Measurements from ENCODE around the gene PGPEP1.
"Not testable (repeated sequence)": the region's sequence is repeated elsewhere in the genome, so short reads cannot be mapped to it uniquely, and the experiment has no call there.

PGPEP1 gene

DNA sequence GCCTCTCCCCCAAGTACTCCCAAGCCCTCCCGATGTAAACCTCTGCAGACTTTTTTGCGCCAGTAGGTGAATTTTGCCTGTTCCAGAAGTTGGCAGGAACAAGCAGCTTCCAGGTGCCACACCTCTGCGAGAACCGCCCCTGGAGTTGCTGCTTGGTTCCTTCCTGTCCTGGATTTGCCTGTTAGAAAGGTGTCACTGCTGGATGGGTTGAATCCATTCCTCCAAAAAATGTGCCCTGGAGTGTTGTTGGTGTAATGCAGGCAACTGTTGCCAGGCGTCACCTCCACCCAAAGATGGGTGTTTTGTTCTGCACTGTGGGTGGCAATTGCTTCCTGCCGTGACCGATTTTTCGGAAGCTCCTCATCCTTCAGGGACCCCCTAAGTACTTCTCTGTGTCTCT is 5.7 kb downstream of the PGPEP1 start:
- H3K27me3 ChIP-seq (ENCODE audit: insufficient read depth, low read depth, severe bottlenecking): no peaks in the 10 kb centered on the region
- H3K27ac ChIP-seq: no peak overlapping the region
- peaks cover 4% of the 10 kb centered on the region for H3K36me3 ChIP-seq
- DNase-seq: no peak
- no peaks in the 10 kb centered on the region for H3K9me3 ChIP-seq (ENCODE audit: severe bottlenecking)
- TF ChIP-seq, protein P1, sequence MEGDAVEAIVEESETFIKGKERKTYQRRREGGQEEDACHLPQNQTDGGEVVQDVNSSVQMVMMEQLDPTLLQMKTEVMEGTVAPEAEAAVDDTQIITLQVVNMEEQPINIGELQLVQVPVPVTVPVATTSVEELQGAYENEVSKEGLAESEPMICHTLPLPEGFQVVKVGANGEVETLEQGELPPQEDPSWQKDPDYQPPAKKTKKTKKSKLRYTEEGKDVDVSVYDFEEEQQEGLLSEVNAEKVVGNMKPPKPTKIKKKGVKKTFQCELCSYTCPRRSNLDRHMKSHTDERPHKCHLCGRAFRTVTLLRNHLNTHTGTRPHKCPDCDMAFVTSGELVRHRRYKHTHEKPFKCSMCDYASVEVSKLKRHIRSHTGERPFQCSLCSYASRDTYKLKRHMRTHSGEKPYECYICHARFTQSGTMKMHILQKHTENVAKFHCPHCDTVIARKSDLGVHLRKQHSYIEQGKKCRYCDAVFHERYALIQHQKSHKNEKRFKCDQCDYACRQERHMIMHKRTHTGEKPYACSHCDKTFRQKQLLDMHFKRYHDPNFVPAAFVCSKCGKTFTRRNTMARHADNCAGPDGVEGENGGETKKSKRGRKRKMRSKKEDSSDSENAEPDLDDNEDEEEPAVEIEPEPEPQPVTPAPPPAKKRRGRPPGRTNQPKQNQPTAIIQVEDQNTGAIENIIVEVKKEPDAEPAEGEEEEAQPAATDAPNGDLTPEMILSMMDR (IDR thresholded peaks at IDR 0.05; ENCODE audit: low read depth, low read length): no peak
- no peak overlapping the region for H3K4me3 ChIP-seq (ENCODE audit: low read depth, low read length)

DNA sequence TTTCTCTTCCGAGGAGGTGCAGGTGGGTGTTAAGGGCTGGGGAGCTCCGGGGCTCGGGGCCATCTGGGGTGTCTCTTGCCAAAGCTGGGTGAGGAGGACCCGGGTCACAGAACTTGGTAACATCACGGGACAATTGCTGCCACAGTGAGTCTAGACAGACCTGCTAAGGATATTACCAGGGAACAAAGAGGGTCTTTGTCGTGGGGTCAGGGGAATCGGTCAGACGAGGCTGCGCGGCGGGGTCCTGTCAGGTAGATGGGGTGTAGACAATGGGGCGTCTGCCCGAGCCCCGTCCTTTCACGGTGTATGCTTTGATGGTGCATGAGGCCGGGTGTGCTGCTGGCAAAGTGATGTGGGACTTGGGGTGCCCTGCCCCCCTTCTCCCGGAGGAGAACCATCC is 7.8 kb downstream of the PGPEP1 start:
- Histone ChIP-seq H3K4me3 (ENCODE audit: low read depth, low read length) (no peak overlapping the region), H3K27me3 (ENCODE audit: insufficient read depth, low read depth, severe bottlenecking) (no peaks in the 10 kb centered on the region), H3K9me3 (ENCODE audit: severe bottlenecking) (no peaks in the 10 kb centered on the region), H3K36me3 (peaks cover 4% of the 10 kb centered on the region), H3K27ac (no peak overlapping the region)
- DNase-seq: no peak
- TF ChIP-seq, protein P1 (IDR thresholded peaks at IDR 0.05; ENCODE audit: low read depth, low read length): no peak

DNA sequence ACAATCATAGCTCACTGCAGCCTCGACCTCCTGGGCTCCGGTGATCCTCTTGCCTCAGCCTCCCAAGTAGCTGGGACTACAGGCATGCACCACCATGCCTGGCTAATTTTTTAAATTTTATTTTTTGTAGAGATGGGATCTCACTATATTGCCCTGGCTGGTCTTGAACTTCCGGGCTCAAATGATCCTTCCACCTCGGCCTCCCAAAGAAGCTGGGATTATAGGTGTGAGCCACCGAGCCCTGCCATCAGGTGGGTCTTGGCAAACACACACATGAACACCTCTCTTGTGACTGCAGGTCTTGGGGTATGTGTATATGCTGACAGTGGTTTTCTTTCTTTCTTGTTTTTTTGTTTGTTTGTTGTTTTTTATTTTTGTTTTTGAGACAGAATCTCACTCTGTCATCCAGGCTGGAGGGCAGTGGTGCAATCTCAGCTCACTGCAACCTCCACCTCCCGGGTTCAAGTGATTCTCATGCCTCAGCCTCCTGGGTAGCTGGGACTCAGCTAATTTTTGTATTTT is 8.5 kb downstream of the PGPEP1 start:
- H3K9me3 ChIP-seq (ENCODE audit: severe bottlenecking): not testable (repeated sequence)

DNA sequence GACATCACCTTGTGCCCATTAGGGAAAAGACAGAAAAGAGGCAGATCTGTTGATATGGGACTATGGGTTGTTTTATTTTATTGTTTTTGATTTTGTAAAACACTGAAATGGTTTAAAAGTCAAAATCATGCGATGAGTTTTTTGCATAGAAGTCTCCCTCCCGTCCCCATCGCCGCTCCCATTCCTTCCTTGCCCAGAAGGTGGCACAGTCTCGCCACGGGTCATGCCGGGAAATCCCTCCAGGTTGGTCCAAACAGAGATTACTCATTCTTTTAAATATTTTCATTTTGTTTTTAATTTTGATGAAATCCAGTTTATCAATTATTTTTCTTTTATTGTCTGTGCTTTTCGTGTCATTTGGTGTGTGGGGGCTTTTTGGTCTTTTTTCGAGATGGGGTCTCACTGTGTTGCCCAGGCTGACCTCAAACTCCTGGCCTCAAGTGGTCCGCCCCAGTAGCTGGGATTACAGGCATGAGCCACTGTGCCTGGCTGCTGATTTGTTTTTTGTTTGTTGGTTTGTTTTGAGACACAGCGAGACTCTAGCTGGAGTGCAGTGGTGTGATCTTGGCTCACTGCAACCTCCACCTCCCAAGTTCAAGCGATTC is 9.2 kb downstream of the PGPEP1 start:
- TF ChIP-seq, protein P1 (IDR thresholded peaks at IDR 0.05; ENCODE audit: low read depth, low read length): peak; percentile 64
- Histone ChIP-seq H3K27ac (no peak overlapping the region), H3K4me3 (ENCODE audit: low read depth, low read length) (no peak overlapping the region), H3K36me3 (peaks cover 4% of the 10 kb centered on the region), H3K9me3 (ENCODE audit: severe bottlenecking) (no peaks in the 10 kb centered on the region), H3K27me3 (ENCODE audit: insufficient read depth, low read depth, severe bottlenecking) (no peaks in the 10 kb centered on the region)
- peak; percentile 55 for DNase-seq

More for the DNA sequence above, 8.5 kb downstream of the PGPEP1 start:
- H3K36me3 ChIP-seq; H3K27ac ChIP-seq; DNase-seq; H3K27me3 ChIP-seq (ENCODE audit: insufficient read depth, low read depth, severe bottlenecking); H3K4me3 ChIP-seq (ENCODE audit: low read depth, low read length): not testable (repeated sequence)

DNA sequence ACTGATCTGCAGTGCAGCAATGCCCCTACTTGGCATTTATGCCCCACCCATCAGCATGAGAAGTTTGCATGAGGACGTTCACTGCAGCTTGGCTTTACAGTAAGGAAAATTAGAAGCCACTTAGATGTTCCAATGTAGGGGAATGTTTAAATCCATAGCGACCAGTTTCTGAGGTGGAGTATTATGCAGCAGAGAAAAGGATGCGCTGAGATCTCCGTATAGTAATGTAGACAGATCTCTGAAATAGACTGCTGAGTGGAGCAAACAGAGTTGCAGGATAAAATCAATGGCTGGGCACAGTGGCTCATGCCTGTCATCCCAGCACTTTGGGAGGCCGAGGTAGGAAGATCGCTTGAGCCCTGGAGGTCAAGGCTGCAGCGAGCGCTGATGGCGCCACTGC is 10.1 kb downstream of the PGPEP1 start:
- TF ChIP-seq, protein P1 (IDR thresholded peaks at IDR 0.05; ENCODE audit: low read depth, low read length): no peak
- Histone ChIP-seq H3K27ac (no peak overlapping the region), H3K9me3 (ENCODE audit: severe bottlenecking) (no peaks in the 10 kb centered on the region), H3K27me3 (ENCODE audit: insufficient read depth, low read depth, severe bottlenecking) (no peaks in the 10 kb centered on the region), H3K36me3 (peaks cover 4% of the 10 kb centered on the region), H3K4me3 (ENCODE audit: low read depth, low read length) (no peak overlapping the region)
- no peak for DNase-seq

DNA sequence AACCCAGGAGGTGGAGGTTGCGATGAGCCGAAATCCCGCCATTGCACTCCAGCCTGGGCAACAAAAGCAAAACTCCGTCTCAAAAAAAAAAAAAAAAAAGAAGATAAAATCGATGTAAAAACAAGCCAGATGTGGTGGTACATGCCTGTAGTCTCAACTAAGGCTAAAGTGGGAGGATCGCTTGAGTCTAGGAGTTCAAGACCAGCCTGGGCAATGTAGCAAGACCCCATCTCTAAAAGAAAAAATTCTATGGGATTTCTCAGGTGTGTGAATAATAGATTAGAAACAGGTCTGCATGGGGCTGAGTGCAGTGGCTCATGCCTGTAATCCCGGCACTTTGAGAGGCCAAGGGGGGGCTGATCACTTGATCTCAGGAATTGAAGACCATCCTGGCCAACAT is 11.1 kb downstream of the PGPEP1 start:
- Histone ChIP-seq H3K4me3 (ENCODE audit: low read depth, low read length) (no peak overlapping the region), H3K9me3 (ENCODE audit: severe bottlenecking) (no peaks in the 10 kb centered on the region), H3K27ac (no peak overlapping the region), H3K36me3 (peaks cover 12% of the 10 kb centered on the region), H3K27me3 (ENCODE audit: insufficient read depth, low read depth, severe bottlenecking) (no peaks in the 10 kb centered on the region)
- DNase-seq: no peak
- TF ChIP-seq, protein P1 (IDR thresholded peaks at IDR 0.05; ENCODE audit: low read depth, low read length): no peak
